GM12892 (cell line): Measurements from ENCODE around the gene KIRREL2.
"Not testable (repeated sequence)": the region's sequence is repeated elsewhere in the genome, so short reads cannot be mapped to it uniquely, and the experiment has no call there.

Experiments used
- DNase-seq: peaks from one replicate; pipeline ENCODE4 v3.0.0; 2011; ENCODE audit not compliant: insufficient read length
- FAIRE-seq: peaks from 2 replicates; lab custom pipeline; 2011; peaks lifted over from hg19 to GRCh38; lab: Jason Lieb, UNC
- POLR2A ChIP-seq: IDR thresholded peaks from 2 replicates; pipeline ENCODE4 v1.6.1; 2011; ENCODE audit warnings: low read depth, low read length, control low read depth
- POLR2AphosphoS5 ChIP-seq: IDR thresholded peaks from 2 replicates; pipeline ENCODE4 v1.6.1; 2011; ENCODE audit warnings: low read depth, low read length, control low read depth
- TAF1 ChIP-seq: IDR thresholded peaks from 2 replicates; pipeline ENCODE4 v1.6.1; 2011; ENCODE audit warnings: low read depth, mild to moderate bottlenecking, control low read depth, low read length, borderline replicate concordance

KIRREL2 gene

DNA sequence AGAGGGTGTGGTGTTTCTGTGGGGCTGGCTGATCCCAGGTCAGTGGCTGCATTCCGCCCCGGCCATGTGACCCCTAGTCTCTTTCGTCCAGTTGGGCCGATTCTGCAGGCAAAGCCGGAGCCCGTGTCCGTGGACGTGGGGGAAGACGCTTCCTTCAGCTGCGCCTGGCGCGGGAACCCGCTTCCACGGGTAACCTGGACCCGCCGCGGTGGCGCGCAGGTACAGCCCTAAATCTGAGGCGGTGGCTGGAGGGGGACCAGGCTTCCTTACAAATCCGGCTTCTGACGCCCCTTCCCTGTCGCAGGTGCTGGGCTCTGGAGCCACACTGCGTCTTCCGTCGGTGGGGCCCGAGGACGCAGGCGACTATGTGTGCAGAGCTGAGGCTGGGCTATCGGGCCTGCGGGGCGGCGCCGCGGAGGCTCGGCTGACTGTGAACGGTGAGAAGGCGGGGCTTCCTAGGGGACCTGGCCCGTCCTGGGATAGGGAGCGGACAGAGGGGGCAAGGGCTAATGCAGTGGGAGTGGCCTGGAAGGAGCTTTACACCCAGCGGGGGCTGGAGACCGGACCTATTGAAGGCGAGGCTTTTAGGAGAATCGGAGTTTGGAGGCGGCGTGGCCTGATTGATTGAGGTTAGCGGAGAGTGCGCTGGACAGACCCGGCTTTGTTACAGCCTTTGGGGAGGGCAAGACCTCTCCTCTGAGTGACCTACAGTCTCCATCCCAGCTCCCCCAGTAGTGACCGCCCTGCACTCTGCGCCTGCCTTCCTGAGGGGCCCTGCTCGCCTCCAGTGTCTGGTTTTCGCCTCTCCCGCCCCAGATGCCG lies 4.3 kb downstream of the KIRREL2 start:
- DNase-seq (no peak), FAIRE-seq (no peak)
- no peak for TF ChIP-seq POLR2AphosphoS5
- TF ChIP-seq POLR2A: no peak
- TF ChIP-seq TAF1: no peak

DNA sequence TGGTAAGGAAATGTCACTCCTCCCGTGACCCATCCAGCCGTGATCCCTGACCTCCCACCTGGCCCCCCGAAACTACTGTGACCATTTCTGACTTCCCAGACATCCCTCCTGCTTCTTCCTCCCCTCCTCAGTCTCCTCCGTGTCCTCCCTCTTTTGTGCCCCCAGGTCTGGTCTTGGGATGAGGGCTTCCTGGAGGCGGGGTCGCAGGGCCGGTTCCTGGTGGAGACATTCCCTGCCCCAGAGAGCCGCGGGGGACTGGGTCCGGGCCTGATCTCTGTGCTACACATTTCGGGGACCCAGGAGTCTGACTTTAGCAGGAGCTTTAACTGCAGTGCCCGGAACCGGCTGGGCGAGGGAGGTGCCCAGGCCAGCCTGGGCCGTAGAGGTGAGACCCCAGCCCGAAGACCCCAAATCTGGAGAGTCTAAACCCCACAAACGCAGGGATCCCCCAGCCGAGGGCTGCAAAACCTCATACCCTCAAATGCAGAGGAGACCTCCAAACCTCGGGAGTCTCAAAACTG lies 5.0 kb downstream of the KIRREL2 start:
- no peak for DNase-seq
- TF ChIP-seq TAF1 (no peak), POLR2A (no peak), POLR2AphosphoS5 (no peak)
- no peak for FAIRE-seq

- no peak for FAIRE-seq
- no peak for DNase-seq
- no peak for TF ChIP-seq TAF1
- TF ChIP-seq POLR2AphosphoS5: no peak
- no peak for TF ChIP-seq POLR2A
Measured at GRCh38 chr19:35862528-35862927, 5.8 kb downstream of the KIRREL2 start.

DNA sequence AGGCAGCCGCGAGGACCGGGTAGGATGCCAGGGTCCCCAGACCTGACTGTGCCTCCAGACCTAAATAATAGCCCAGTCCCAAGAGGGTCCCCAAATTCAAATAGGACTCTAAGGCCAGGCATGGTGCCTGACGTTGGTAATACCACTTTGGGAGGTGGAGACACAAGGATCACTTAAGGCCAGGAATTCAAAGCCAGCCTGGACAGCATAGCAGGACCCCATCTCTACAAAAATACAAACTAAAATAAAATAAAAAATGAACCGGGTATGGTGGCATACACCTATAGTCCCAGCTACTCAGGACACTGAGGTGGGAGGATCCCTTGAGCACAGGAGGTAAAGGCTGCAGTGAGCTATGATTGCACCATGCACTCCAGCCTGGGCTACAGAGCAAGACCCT lies 6.3 kb downstream of the KIRREL2 start:
- TF ChIP-seq POLR2AphosphoS5: no peak
- no peak for TF ChIP-seq TAF1
- no peak for TF ChIP-seq POLR2A
- FAIRE-seq: no peak
- DNase-seq: no peak

DNA sequence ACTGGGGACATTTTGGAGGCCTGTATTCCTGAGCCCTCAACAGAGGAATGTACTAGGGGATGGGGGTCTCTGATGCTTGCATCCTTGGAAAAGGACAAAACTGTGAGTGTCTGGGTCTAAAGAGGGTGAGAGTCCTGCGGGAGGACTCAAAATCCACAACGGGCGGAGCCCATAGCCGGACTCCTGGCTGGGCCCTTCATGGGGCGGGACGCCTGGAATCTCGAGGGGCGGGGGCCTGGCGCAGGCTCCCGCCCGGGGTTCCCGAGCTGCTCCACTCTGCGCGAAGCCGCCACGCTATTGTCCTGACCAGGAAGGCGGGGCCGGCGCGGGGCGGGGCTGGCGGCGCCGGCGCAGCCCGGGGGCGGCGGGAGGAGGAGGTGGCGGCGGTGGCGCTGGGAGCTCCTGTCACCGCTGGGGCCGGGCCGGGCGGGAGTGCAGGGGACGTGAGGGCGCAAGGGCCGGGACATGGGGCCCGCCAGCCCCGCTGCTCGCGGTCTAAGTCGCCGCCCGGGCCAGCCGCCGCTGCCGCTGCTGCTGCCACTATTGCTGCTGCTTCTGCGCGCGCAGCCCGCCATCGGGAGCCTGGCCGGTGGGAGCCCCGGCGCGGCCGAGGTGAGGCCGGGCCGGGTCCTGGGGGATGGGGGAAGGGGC lies 11.6 kb downstream of the KIRREL2 start, which contains the start of gene APLP1:
APLP1 (plus strand) TSS at position 403 of the 651 bp plus-strand sequence; CDS start at position 466, 63 bp downstream.
- DNase-seq (no peak), FAIRE-seq (peak; percentile 38)
- no peak for TF ChIP-seq POLR2AphosphoS5

- DNase-seq: no peak
- FAIRE-seq: no peak
- TF ChIP-seq POLR2AphosphoS5 (no peak), TAF1 (no peak)
Measured at GRCh38 chr19:35868823-35869326, 12.2 kb downstream of the KIRREL2 start.

- DNase-seq (peak; percentile 68), FAIRE-seq (peak; percentile 75)
- TF ChIP-seq POLR2A (no peak), TAF1 (no peak), POLR2AphosphoS5 (no peak)
Measured at GRCh38 chr19:35869327-35870123, 12.8 kb downstream of the KIRREL2 start.

- not testable (repeated sequence) for DNase-seq, FAIRE-seq
Measured at GRCh38 chr19:35870124-35870736, 13.5 kb downstream of the KIRREL2 start.

DNA sequence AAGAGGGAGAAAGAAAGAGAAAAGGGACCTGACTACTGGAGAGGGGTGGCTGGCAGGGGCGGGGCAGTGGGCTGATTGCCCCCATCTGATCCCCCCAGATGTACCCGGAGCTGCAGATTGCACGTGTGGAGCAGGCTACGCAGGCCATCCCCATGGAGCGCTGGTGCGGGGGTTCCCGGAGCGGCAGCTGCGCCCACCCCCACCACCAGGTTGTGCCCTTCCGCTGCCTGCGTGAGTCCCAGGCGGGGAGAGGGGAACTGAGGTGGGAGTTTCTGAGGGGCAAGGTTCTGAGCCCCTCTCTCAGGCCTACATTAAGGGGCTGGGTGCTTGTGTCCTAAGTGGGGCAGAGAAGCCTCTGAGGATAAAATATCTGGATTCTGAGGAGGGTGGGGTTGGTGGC lies 14.1 kb downstream of the KIRREL2 start:
- TF ChIP-seq POLR2A (no peak), TAF1 (no peak), POLR2AphosphoS5 (no peak)
- DNase-seq (no peak), FAIRE-seq (no peak)

DNA sequence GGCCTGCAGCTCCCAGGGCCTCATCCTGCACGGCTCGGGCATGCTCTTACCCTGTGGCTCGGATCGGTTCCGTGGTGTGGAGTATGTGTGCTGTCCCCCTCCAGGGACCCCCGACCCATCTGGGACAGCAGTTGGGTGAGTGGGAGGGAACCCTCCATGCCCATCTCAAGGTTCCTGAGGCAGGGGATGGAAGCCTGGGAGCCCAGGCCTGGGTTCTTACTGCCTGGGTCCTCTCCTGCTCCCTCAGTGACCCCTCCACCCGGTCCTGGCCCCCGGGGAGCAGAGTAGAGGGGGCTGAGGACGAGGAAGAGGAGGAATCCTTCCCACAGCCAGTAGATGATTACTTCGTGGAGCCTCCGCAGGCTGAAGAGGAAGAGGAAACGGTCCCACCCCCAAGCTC lies 14.9 kb downstream of the KIRREL2 start:
- FAIRE-seq: no peak
- DNase-seq: no peak

DNA sequence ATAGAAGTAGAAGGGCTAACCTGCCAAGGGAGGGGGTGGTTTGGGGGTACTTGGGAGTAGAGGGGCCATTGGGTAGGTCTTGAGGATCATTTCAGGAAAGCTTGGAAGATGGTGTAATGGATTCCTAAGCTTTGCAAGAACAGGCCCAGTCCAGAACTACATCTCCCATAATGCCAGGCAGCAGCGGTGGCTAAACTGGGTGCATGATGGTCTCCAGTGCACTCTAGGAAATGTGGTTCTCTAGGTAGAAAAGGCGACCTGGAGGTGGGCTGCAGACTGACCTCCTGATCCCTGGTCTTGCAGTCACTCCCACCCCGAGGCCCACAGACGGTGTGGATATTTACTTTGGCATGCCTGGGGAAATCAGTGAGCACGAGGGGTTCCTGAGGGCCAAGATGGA lies 15.5 kb downstream of the KIRREL2 start:
- FAIRE-seq (no peak), DNase-seq (no peak)
- no peak for TF ChIP-seq TAF1
- TF ChIP-seq POLR2A: no peak
- TF ChIP-seq POLR2AphosphoS5: no peak

More for the DNA sequence above, 14.9 kb downstream of the KIRREL2 start:
- TF ChIP-seq TAF1 (no peak), POLR2AphosphoS5 (no peak), POLR2A (no peak)
